OCI-LY7 (cell line): ENCODE results near the gene MAP1LC3B. TPM values are rescaled to one million over a fixed set of nuclear protein-coding genes. Genes with fewer than 3 reads are reported as not detected.

Experiments used
- BruUV-seq: library from RNA; stranded (reverse); fragments of 400-500 nt; replicated peaks from 2 replicates; lab custom pipeline; 2021; lab: Mats Ljungman, UMichigan
- CTCF ChIA-PET: fragments of 300-600 bp; sonication (Branson Sonifier 250); formaldehyde crosslinking; loops from one replicate; lab custom pipeline; 2022; ENCODE audit warnings: antibody characterized with exemption; ENCODE audit not compliant: unreplicated experiment; lab: Charles Lee
- POLR2A ChIA-PET: fragments of 300-600 bp; sonication (Branson Sonifier 250); formaldehyde crosslinking; loops from one replicate; lab custom pipeline; 2022; ENCODE audit warnings: antibody characterized with exemption; lab: Charles Lee
- DNase-seq: peaks from one replicate; pipeline ENCODE4 v3.0.0-alpha.2; 2015; ENCODE audit warnings: low spot score
- H2AFZ ChIP-seq: fragments of 200-600 bp; sonication (generic), shearing (Covaris generic); 2 replicates; pipeline ENCODE4 v1.6.1; 2014; ENCODE audit warnings: mild to moderate bottlenecking, antibody characterized with exemption, low read length, moderate library complexity
- H3K27ac ChIP-seq: fragments of 200-600 bp; sonication (generic); 2 replicates; pipeline ENCODE4 v1.5.1; 2014; ENCODE audit warnings: mixed run types, low read depth, mild to moderate bottlenecking, moderate library complexity, low read length, inconsistent platforms; ENCODE audit not compliant: poor library complexity, severe bottlenecking
- H3K36me3 ChIP-seq: fragments of 200-600 bp; sonication (generic); 2 replicates; pipeline ENCODE4 v1.6.1; 2014; ENCODE audit warnings: mild to moderate bottlenecking, antibody characterized with exemption, low read length, moderate library complexity, mixed read lengths; ENCODE audit not compliant: insufficient read depth
- H3K4me1 ChIP-seq: fragments of 200-600 bp; sonication (generic); 2 replicates; pipeline ENCODE4 v1.5.1; 2014; ENCODE audit warnings: mild to moderate bottlenecking, low read length; ENCODE audit not compliant: insufficient read depth, poor library complexity, severe bottlenecking
- H3K4me2 ChIP-seq: fragments of 200-600 bp; sonication (generic); 2 replicates; pipeline ENCODE4 v1.6.1; 2014; ENCODE audit warnings: mild to moderate bottlenecking, low read length
- H3K4me3 ChIP-seq: fragments of 200-600 bp; sonication (generic); 2 replicates; pipeline ENCODE4 v1.5.1; 2014; ENCODE audit warnings: mild to moderate bottlenecking, low read depth, low read length; ENCODE audit not compliant: poor library complexity, severe bottlenecking
- H3K79me2 ChIP-seq: fragments of 200-600 bp; sonication (generic); 2 replicates; pipeline ENCODE4 v1.6.1; 2016; ENCODE audit warnings: low read depth, mild to moderate bottlenecking, low read length, moderate library complexity, mixed read lengths; ENCODE audit not compliant: insufficient read depth
- H3K9me2 ChIP-seq: fragments of 200-600 bp; sonication (generic); 2 replicates; pipeline ENCODE4 v1.6.1; 2016; ENCODE audit warnings: mild to moderate bottlenecking, low read length, mixed read lengths; ENCODE audit not compliant: insufficient read depth
- H3K9me3 ChIP-seq: fragments of 200-600 bp; sonication (generic); 2 replicates; pipeline ENCODE4 v1.6.1; 2014; ENCODE audit warnings: mild to moderate bottlenecking, mixed run types, low read length, mixed read lengths
- H4K20me1 ChIP-seq: fragments of 200-600 bp; sonication (generic); 2 replicates; pipeline ENCODE4 v1.6.1; 2014; ENCODE audit warnings: mild to moderate bottlenecking, antibody characterized with exemption, low read length, moderate library complexity, mixed read lengths; ENCODE audit not compliant: insufficient read depth
- CTCF ChIP-seq: fragments of 200-600 bp; sonication (generic); conservative IDR thresholded peaks from 2 replicates; pipeline ENCODE4 v1.5.1; 2014; ENCODE audit warnings: mild to moderate bottlenecking, antibody characterized with exemption, low read length, moderate library complexity, mixed read lengths
- EZH2phosphoT487 ChIP-seq: fragments of 200-600 bp; sonication (generic); IDR thresholded peaks from 2 replicates; pipeline ENCODE4 v1.6.1; 2018; ENCODE audit warnings: low read depth, borderline replicate concordance, mild to moderate bottlenecking, mixed run types, antibody characterized with exemption, low read length, moderate library complexity, mixed read lengths
- intact Hi-C: fragments of 100-400 bp; cut with micrococcal nuclease; formaldehyde crosslinking; loops from one replicate; pipeline ENCODE4 v1.10.0; 2022; ENCODE audit not compliant: unreplicated experiment
- total RNA-seq, 2 experiments: library from RNA; depleted of rRNA in 1 of 2; stranded (reverse); fragments of >200 nt in 1 of 2; shearing (Covaris generic) in 1 of 2; gene quantifications; 2 replicates each; pipeline ENCODE4 v1.2.3, GENCODE V29; 2014 to 2022

MAP1LC3B gene
- total RNA-seq, 2 experiments from 2014 or later, result 15.3 to 43.8 TPM

DNA sequence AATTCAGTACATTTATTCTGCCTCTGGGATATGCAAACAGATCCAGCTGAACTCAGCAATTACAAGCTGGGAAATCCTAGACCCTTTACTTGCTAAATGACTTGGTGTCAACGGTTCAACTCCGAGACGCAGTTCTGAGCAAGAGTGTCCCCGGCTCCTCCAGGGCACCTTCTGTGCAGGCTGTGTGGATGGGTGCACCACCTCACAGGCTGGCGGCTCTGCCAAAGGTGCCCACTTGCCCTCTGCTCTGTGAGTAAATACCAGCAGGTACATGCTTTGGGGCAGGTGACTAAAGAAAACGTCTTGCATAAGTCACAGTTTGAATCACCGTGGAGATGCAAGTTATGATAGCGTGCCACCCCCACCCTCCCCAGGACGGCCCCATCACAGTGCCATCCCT lies 23.3 kb downstream of the MAP1LC3B start:
- no peaks in the 10 kb centered on the region for H3K79me2 ChIP-seq
- intact Hi-C loops, result no loop called here

DNA sequence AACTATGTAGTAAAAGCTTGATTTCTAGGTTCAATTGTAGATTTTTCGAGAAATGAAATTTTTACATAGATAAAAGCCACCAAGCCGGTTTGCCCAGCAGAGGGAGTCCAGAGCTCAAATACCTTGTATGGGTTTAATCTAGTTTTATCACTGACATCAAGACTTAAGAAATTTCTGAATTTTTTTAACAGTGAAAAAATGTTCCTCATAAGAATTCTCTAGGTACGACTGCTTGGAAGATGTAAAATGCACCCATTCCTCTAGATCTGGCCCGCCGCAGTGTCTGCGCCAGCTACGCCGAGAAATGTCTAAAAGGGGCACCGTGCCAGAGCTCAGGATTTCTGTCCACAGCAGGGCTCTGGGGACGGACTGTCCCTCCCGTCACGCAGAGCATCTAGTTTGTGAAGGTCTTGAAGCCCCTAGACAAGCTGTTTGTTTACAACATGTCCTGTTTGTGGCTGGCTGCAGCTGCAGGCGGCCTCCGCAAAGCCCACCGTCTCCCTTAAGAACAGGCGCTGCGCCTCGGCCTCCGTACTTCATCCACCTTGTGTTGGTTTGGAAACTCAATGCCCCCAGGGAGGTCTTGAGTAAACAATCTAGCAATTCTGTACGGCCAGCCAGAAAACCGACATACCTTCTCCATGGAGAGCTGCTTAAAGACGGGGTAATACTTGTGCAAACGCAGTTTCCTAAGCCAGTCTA lies 24.8 kb downstream of the MAP1LC3B start:
- Histone ChIP-seq H3K27ac (no peak overlapping the region), H3K36me3 (peaks cover 25% of the 10 kb centered on the region), H3K9me2 (no peaks in the 10 kb centered on the region), H3K9me3 (no peaks in the 10 kb centered on the region), H4K20me1 (no peaks in the 10 kb centered on the region), H3K79me2 (no peaks in the 10 kb centered on the region), H3K4me2 (no peak overlapping the region), H3K4me3 (no peak overlapping the region), H3K4me1 (no peaks in the 10 kb centered on the region), H2AFZ (no peak overlapping the region)
- no TSS peak for BruUV-seq
- intact Hi-C loops, result loop anchor here (1.0 kb wide), 1 partner anchor 219 kb away; no protein-coding TSS in a partner anchor
- DNase-seq, result peak; percentile 36
- ChIA-PET CTCF (no interaction called here), POLR2A (no interaction called here)
- TF ChIP-seq CTCF, result peak; percentile 79
- no peak for TF ChIP-seq EZH2phosphoT487

More for the DNA sequence above, 23.3 kb downstream of the MAP1LC3B start:
- no peaks in the 10 kb centered on the region for H3K4me1 ChIP-seq
- peaks cover 35% of the 10 kb centered on the region for H3K36me3 ChIP-seq
- no peak overlapping the region for H3K4me3 ChIP-seq
- H3K9me3 ChIP-seq, result no peaks in the 10 kb centered on the region
- no TSS peak for BruUV-seq
- no peak overlapping the region for H3K4me2 ChIP-seq
- no peak overlapping the region for H3K27ac ChIP-seq
- POLR2A ChIA-PET, result no interaction called here
- no peak for DNase-seq
- no peak for TF ChIP-seq EZH2phosphoT487
- no peak for TF ChIP-seq CTCF
- no peaks in the 10 kb centered on the region for H3K9me2 ChIP-seq
- H4K20me1 ChIP-seq, result no peaks in the 10 kb centered on the region
- CTCF ChIA-PET, result no interaction called here
- no peak overlapping the region for H2AFZ ChIP-seq

DNA sequence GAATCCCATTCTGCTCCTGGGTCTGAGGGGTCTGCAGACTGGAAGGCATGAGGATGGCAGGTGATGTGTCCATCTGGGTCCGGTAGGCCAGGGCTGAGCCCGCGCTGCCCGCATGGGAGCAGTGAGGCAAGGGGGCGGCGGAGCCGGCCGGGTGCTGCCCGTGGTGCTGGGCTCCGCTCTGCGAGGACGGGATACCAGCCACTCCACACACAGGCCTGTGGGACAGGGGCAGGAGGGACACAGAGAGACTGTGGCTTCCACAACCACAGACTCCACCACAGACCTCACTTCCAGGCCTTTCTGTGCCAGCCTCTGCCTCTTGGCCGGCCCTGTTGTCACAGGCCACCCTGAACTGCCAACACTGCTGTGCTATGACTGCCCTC lies 25.4 kb downstream of the MAP1LC3B start:
- Histone ChIP-seq H3K9me3 (no peaks in the 10 kb centered on the region), H3K4me3 (no peak overlapping the region), H3K9me2 (no peaks in the 10 kb centered on the region), H3K79me2 (no peaks in the 10 kb centered on the region), H3K4me1 (no peaks in the 10 kb centered on the region), H4K20me1 (no peaks in the 10 kb centered on the region), H3K36me3 (peaks cover 23% of the 10 kb centered on the region), H3K27ac (no peak overlapping the region), H3K4me2 (no peak overlapping the region), H2AFZ (no peak overlapping the region)
- DNase-seq, result no peak
- POLR2A ChIA-PET, result no interaction called here
- intact Hi-C loops, result no loop called here
- BruUV-seq, result no TSS peak
- CTCF ChIA-PET, result no interaction called here
- TF ChIP-seq EZH2phosphoT487 (no peak), CTCF (no peak)
